Suppressor macrophage treated with lipopolysaccharide for 4 hours (primary cell): ENCODE measurements around the gene SDR42E1.
"Not testable (repeated sequence)": the region's sequence is repeated elsewhere in the genome, so short reads cannot be mapped to it uniquely, and the experiment has no call there.

Source experiments
- DNase-seq: peaks from one replicate; pipeline ENCODE4 v3.0.0-alpha.2; 2020

SDR42E1 gene

DNA sequence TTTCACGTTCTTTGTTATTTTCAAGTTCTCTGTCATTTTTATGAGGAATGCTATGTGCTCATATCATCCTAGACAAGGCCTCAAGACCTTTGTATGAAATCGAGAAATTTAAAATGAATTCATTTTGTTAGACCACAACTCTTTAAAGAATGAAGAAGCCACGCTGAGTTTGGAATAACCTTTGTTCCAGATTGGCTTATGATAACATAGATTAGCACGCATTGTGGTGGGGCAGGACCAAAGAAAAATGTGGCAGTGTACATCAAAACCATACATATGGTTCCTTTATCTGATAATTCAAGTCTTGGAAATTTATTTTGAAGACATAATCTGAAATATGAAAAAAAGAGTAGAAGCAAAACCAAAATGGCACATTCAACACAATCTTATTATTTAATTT lies 26.0 kb upstream of the SDR42E1 start:
- DNase-seq: no peak

DNA sequence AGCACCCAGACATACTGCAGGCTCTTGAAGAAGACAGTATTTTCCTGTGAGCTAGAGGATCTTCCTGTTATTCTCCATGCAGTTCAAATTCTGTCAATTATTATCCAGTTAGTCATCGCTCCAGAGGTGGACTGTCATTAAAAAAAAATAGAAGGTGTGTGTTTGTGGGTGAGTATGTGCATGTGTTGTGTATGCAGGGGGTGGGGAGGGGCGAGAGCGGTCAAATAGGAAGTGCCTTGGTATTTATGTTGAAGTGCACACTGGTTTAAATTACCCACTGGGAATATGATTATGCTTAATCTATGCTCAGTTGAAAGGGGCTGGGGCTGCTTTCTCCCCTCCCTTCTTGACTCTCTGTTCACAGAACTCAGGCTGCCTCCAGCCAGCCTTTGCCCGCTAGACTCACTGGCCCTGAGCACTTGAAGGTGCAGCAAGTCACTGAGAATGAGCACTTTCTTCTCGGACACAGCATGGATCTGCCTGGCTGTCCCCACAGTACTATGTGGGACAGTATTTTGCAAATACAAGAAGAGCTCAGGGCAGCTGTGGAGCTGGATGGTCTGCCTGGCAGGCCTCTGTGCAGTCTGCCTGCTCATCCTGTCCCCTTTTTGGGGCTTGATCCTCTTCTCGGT lies 23.8 kb upstream of the SDR42E1 start, which contains the start of gene HSD17B2:
TSS of gene HSD17B2 (plus strand) at position 273 of the 632 bp plus-strand sequence. CDS start at position 445, 172 bp downstream.
- no peak for DNase-seq

DNA sequence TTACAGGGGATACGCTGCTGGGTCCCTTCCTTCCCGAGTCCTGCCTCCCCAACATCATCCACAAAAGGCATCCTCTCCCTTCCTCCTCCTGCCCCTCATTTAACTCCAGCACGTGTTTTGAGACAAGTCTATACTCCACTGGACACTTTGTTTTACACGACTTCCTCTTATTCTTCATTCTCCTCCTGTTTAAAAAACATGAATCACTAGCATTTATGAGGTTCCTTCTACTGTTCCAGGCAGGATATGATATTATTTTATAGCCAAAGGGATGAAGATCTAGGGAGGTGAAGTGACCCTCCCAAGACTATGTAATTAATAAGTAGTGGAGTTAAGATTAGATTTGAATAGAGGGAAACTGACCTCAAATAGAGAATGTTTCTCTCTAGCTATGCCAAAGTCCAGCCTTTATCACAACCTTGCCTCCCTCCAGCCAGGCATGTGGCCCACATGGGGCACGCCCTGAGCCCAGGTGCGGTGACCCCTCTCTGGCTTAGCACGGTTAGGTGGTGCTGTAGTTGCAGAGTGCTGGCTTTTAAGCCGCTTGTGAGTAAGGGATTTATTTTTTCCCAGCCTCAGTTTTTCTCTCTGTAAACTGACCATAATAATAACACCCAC lies 22.5 kb upstream of the SDR42E1 start:
- DNase-seq: no peak

DNA sequence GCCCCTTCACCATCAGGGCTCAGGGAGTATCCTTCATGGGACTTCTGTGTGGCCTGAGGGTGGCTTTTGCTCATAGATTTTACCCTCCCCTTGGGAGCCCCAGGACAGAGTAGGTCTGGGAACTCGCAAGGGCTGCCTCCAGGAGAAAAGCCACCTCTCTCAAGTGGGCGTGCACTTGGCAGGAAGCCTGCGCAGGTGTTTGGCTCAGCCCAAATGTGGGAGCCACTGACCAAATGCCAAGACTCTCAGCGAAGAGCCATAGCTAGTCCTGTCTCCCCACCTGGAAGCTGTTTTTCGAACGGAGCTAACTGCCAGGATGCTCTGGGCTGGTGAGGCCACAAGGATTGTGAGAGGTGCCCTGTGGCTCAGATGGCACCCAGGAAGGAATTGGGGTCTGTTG lies 21.7 kb upstream of the SDR42E1 start:
- DNase-seq: no peak

DNA sequence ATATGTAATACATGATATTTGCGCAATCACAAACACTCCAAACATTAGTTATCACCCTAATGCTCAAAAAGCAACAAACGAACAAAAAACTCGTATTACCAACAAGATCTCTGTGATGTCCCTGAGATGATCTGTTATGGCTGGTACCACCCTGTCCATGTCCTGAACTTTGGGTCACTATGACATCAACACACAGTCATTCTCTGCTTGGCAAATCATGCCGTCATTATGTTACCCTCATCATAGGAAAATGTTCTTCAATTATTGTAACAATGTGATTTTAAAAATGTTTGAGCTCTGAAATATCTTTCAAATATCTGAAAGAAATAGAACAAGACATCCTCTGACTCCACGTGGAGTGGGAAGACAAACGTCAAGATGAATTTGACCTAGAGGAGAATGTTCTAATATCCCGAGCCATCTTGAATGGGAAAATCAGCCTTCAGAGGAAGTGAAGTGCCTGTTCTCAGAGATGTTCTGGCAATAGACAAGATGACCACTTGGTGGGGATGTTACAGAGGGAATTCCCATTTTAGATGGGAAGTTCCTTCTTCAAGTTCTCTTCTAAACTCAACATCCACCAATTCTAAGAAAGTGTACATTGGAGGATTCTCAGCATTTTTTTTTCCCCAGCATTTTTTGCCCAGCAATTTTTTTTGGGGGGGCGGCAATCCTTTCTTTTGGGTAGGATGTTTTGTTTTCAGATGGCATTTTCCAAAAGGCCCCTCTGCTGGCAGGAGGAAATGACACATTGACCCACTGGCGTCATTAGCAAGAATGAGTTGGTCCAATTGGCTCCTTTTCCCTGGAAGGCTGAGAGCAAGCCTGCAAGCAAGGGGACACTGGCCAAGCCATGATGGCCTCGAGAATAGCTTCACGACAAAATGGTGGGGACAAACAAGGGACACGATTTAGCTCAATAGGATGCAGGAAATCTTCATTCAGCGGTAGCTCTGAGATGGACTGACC lies 20.1 kb upstream of the SDR42E1 start:
- DNase-seq: peak; percentile 62

DNA sequence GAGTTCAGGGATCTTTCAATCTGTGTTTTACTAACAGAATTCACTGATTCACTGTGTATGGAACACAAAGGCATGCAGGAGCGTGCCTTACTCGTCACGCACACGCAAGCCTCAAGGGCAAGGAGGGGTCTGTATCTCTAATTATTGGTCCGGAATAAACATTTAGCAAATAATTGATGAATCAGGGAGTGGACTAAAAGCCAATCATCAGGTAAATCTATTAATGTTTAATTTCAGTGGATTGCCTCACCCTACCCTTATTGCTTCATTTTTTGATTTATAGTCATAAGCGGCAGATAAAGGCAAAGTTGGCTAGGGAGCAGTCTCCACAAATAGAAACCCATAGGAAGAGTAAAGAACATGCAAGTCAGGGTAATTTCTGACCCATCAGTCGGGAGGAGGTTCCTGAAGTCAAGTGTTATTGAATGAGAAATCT lies 16.4 kb upstream of the SDR42E1 start:
- DNase-seq: no peak

DNA sequence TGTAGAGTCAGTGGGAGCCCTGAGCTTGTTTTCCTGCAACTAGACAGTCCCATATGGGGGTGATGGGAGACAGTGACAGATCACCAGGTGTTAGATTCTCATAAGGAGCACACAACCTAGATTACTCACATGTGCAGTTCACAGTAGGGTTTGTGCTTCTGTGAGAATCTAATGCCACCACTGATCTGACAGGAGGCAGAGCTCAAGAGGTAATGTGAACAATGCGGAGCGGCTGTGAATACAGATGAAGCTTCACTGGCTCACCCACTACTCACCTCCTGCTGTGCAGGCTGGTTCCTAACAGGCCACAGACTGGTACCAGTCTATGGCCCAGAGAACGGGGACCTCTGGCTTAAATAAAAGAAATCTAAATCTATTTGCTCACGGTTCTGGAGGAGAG lies 13.6 kb upstream of the SDR42E1 start:
- no peak for DNase-seq

DNA sequence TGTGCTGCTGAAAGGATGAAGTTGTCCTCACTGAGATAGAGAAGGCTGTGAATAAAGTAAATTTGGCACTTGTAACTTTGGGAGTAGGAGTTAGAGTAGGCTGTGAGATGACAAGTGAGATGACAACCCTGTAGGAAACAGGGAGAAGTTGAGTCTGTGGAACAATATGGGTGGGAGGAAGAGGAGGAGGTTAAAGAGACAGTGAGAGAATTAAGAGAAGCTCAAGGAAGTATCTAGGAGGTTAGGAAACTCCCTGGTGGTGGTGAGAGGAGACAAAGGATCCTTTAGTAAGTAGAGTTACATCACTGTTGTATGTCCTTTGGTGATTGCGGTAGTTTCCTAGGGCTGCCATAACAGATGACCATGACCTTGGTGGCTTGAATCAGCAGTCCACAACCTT lies 13.0 kb upstream of the SDR42E1 start:
- DNase-seq: peak; percentile 23

DNA sequence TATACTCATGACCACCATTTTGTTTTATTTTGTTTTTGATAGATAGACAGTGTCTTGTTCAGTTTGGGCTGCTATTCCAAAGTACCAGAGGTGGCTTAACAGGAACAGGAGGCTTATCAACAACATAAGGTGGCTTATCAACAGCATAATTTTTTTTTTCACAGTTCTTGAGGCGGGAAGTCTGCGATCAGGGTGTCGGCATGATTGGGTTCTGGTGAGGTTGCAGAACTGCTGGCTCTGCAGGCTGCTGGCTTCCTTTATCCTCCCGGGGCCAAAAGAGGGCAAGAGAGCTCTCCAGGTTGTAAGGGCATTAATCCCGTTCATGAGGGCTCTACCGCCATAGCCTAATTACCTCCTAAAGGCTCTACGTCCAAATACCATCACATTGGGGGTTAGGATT lies 11.9 kb upstream of the SDR42E1 start:
- DNase-seq: no peak

DNA sequence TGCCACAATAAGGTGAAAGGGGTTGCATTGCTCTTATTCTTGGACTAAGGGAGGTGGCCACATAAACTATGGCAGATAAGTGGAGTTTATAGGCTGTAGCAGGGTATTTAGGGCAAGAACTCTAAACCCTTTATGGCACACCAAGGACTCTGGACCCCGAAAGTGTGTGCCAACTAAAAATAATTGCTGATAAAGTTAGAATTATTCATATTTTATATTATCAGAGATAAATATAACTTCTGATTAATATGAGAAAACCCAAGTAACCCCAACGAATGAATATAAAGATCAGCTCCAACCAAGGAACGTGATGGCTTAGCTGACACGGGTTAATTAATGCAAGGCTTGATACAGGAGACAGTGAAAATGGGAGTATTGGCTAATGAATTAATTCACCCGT lies 8.8 kb upstream of the SDR42E1 start:
- no peak for DNase-seq

DNA sequence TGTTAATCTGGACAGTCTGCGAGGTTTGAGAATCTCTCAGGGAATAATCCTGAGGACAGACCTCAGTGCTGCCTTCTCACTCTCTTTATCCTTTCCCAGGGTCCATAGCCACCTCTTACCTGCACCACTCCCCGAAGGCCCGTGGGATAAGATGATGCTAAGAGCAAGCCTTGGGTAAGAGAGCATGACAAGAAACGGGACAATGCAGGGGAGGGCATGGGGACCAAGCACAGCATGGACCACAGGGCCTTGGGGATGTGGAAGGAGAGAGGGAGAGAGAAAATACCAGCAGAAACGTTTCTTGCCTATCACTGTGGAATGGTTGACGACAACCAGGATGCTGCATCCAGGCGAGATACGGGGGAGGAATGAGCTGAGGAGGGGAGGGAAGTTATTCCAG lies 8.3 kb upstream of the SDR42E1 start:
- DNase-seq: no peak

DNA sequence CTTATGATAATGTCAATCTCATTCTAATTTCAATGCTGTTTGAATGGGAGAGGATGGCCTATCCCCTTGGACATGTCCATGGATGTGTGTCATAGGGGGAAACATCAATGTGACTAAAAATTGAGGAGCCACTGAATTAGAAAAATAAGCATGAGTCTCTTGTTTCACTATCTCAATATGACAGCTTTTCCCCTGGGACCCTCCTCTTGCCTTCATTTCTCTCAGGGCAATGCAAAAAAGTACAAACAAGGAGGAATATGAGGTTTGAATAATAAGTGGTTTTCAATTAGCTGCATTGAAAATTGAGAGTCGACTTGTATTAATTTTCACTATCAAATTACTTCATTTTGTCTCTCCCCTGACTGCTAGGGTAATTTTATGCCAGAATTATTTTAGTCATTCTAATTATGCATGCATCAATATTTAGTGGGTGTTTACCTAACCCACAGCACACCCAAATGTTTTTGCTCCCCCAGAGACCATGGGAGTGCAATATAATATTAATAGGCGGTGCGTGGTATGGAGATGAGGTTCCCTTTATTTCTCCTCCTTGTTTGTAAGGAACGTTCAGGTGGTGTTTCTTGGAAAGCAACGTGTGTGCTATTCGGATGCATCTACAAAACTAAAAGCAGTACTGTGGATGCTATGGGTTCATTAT lies 6.8 kb upstream of the SDR42E1 start:
- DNase-seq: no peak

DNA sequence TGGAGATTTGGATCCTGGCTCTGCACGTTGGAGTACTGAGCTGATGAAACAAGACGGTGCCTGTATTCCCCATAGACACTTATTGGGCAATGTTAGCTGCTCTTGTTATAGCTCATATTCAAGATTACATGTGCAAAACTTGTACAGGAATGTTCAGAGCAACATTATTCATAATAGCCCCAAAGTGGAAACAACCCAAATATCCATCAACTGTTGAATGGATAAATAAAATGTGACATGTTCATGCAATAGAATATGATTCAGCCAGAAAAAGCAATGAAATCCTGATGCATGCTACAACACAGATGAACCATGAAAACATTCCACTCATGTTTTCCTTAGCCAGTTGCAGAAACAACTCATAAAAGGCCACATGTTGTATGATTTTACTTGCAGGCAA lies 5.7 kb upstream of the SDR42E1 start:
- no peak for DNase-seq

DNA sequence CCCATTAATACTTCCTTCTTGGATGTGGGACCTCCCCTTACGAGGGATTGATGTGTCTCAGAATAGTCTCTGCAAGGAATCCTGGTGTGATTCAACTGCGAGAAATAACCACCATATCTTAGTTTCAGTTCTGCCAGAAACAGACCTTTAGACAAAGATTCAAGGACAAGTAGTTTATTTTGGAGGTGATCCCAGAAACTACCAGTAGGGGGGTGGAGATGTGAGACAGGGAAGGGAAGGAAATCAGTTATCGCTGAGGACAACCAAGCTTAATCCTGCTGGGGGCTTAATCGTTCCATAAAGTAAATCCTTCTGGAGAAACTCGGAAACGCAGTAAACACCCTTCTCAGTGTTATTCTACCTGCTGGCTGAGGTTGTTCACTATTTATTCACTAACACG lies 5.0 kb upstream of the SDR42E1 start:
- peak; percentile 38 for DNase-seq

DNA sequence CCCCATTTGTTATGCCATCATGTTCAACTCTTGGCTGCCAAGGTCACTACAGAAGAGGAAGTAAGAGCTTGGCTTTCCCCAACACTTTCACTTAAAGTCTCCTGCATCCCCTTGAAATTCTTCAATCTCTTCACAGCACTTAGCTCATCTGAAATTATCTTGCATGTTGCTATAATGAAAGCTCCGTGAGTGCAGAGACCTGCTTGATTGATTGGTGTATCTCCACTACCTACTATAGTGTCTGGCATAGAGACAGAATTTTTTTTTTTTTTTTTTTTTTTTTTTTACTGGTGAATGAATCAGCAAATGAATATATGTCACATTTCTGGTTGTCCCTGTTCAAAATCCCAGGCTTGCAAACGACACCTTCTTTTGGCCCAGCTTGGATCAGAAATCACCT lies 1.9 kb upstream of the SDR42E1 start:
- peak; percentile 6 for DNase-seq

DNA sequence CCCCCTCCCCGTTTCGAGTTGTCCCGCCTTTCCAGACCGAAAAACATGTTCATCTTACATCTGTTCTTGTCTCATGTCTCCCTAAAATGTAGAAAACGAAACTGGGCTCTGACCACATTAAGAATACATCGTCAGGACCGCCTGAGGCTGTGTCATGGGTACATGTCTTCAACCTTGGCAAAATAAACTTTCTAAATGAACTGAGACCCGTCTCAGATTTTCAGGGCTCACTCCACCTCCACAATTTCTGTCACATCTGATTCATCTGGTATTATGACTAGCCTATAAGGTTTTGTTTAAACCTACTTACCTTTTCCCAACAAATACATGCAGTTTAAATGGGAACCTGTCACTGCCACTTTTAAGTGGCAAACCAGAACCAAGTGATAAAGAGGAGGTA lies 621 bp downstream of the SDR42E1 start:
- DNase-seq: no peak

DNA sequence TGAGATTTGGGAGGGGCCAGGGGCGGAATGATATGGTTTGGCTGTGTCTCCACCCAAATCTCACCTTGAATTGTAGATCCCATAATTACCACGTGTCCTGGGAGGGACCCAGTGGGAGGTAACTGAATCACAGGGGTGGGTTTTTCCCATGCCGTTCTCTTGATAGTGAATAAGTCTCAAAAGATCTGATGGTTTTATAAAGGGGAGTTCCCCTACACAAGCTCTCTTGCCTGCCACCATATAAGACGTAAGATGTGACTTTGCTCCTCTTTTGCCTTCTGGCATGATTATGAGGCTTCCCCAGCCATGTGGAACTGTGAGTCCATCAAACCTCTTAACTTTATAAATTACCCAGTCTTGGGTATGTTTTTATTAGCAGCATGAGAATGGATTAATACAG lies 1.5 kb downstream of the SDR42E1 start:
- DNase-seq: not testable (repeated sequence)

DNA sequence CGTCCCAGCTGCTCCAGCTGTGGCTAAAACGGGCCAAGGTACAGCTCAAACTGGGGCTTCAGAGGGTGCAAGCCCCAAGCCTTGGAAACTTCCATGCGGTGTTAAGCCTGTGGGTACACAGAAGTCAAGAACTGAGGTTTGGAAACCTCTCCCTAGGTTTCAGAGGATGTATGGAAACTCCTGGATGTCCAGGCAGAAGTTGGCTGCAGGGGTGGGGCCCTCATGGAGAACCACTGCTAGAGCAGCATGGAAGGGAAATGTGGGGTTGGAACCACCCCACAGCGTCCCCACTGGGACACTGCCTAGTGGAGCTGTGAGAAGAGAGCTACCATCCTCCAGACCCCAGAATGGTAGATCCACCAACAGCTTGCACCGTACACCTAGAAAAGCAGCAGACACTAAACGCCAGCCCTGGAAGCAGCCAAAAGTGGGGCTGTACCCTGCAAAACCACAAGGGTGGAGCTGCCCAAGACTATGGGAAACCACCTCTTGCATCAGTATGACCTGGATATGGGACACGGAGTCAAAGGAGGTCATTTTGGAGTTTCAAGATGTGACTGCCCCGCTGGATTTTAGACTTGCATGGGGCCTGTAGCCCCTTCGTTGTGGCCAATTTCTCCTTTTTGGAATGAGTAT lies 2.2 kb downstream of the SDR42E1 start:
- DNase-seq: no peak

DNA sequence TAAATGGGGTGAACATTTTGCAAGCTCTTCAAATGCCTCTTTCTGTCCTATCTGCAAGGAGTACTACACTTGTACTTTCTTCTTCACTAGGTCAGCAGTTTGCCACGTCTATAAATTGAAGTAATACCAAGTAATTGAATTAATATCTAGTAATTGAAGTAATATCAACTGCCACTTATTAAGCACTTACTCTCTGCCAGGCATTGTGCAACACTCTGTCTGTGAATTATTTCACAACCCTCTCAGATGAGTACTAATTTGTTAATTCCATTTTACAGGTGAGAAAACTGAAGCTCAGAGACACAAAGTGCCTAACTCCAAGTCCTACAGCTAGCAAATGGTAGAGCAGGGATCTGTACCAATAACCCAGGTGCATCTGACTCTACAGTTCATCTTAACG lies 4.1 kb downstream of the SDR42E1 start:
- no peak for DNase-seq

DNA sequence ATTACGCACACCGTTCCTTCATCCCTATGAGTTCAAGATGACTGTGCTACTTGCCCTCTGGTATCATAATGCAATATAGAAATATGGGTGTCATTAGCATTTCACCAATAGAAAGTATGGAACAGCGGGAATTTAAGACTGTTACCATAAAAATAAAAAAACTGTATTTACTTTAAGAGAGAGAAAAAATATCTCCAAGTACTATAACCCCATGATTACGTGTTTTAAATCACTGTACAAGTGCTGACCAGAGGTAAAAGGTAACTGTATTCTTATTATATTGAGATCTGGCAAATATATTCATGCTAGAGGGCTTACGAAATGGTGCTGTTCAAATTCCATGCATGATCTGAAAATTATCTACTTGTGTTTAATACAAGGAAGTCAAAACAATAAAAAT lies 5.2 kb downstream of the SDR42E1 start:
- DNase-seq: no peak

DNA sequence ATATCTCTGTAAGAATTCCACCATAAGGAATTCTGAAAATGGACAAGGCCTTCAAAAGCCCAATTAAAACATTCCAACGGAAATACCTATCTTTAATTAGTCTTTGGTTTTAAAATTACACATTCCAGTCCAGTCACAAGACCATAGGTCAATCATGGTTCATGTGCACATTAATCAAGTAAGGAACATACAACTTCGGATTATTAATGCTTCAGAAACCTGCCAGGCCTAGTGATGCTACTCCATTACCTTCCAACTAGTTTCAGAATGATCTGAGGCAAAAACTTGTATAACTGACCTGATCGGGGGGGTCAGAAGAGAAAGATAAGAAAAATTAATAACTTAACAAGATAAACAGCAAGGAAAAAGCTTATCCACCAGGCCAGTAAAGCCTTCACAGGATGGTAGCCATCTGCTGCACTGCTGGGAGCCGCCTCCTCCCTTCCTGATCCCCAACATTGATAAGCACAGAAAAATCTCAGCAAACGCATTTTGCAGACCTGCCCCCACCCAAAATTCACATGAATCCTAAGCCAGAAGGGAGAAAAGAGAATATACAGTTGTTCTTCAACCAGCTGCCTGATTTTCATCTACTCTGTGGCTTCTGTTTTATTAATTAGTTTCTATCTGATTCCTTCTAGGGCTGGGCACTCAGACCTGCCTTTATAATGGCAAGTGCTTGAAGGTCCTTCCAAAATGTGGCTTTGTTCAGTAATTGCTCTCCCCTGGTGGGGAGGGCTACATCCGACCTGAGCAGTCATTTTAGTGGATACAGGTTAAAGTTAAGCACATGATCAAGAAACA lies 6.0 kb downstream of the SDR42E1 start:
- no peak for DNase-seq

DNA sequence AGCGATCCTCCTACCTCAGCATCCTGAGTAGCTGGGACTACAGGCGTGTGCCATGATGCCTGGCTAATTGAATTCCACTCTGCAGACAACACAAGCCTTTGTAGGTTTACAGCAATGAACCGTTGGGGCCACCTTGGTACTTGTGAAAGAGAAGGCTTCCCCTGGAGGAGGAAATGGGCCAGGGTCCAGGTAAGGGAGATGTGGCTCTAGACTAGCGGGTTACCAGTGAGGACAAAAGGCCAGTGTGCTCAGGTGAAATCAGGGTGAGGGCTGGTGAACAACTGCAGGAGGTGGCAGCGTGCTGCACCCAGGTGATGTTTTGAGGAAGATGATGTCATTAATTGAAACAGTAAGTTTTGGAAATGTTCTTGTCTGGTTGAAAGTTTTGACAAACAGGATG lies 6.7 kb downstream of the SDR42E1 start:
- no peak for DNase-seq
